Activated CD4-positive, alpha-beta T cell treated with anti-CD3 and anti-CD28 coated beads, Interleukin-2, Interleukin-4, amounts not matched to agents 100 ng/mL and 50 ng/mL, durations not matched to agents 16 hours and 8 hours (primary cell): ENCODE measurements around the gene ABCD1.
A peak's percentile ranks its signal among the peaks of the same experiment; 100 is the strongest.
"Not testable (repeated sequence)": the region's sequence is repeated elsewhere in the genome, so short reads cannot be mapped to it uniquely, and the experiment has no call there.

ENCODE experiments used
- DNase-seq: peaks from one replicate; pipeline ENCODE4 v3.0.0-alpha.2; 2020; ENCODE audit warnings: low spot score

ABCD1 gene

DNA sequence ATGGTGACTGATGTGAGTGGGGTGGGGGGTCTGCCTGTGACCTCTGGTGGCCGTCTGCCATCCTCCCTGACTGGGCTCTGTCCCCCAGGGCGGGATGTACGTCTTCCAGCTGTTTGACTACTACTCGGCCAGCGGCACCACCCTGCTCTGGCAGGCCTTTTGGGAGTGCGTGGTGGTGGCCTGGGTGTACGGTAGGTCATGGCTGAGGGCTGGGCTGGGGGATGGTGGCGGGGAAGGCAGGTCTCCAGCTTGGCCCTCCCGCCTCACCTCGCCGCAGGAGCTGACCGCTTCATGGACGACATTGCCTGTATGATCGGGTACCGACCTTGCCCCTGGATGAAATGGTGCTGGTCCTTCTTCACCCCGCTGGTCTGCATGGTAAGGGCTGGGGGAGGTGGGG, 30.4 kb upstream of the ABCD1 start:
- not testable (repeated sequence) for DNase-seq

DNA sequence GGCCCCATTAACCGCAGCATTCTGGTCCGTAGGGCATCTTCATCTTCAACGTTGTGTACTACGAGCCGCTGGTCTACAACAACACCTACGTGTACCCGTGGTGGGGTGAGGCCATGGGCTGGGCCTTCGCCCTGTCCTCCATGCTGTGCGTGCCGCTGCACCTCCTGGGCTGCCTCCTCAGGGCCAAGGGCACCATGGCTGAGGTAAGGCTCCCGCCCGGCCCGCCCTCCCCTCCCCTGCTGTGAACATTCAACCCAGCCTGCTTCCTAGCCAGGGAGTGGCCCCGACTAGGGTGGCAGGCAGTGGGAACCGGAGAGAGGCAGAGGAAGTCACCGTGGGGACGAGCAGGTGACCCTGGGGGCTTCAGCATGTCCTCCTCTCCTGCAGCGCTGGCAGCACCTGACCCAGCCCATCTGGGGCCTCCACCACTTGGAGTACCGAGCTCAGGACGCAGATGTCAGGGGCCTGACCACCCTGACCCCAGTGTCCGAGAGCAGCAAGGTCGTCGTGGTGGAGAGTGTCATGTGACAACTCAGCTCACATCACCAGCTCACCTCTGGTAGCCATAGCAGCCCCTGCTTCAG, 29.9 kb upstream of the ABCD1 start:
- no peak for DNase-seq

GRCh38 chrX:153696100-153696499, 28.6 kb upstream of the ABCD1 start:
- no peak for DNase-seq

DNA sequence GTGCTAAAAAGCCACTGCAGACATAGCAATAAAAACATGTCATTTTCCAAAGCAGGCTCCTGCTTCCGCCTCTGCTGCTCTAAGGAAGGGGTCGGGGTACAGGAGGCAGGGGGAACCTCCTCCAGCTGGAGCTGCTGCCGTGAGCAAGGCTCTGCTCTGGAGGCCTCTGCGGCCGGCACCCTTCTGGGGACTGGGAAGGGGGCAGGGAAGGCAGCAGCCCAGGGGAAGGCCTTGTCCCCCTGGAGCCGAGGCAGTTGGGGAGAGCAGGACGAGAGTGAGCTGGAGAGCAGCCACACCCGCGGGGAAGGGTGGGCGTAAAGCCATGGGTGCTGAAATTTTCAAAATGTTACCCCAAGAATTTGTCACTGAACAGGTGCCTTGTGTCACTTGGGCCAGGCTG, 28.1 kb upstream of the ABCD1 start:
- not testable (repeated sequence) for DNase-seq

- DNase-seq, result not testable (repeated sequence)
Observed at GRCh38 chrX:153696986-153697722, 27.5 kb upstream of the ABCD1 start.

- DNase-seq, result no peak
Observed at GRCh38 chrX:153697924-153698865, 26.5 kb upstream of the ABCD1 start.

DNA sequence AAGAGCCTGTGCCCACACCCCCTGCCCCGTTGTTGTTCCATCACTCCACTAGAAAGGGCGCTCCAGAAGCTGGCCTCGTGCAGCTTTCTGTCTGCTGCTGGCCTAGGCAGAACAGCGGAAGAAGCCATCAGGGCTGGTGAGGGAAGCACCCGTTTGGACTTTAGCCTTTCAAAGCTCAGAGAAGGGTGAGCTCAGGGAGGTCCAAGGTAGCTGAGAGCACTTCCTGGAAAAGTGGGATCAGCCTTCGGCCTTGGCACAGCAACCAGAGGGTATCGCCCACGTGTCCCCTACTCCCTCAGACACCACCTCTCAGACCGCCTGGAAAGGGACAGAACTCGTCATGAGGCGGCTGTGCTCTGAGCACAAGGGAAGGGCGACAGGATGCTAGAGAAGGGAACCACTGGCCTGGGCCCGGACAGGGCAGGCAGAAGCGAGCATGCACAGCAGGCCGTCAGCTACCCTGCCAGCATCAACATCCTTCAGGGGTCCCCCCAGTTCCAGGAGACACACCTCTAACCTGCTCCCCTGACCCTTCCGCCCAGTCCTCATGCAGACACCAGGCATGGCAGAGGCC, 25.4 kb upstream of the ABCD1 start:
- DNase-seq, result not testable (repeated sequence)

GRCh38 chrX:153699784-153700371, 24.8 kb upstream of the ABCD1 start:
- DNase-seq, result not testable (repeated sequence)

GRCh38 chrX:153700376-153700945, 24.2 kb upstream of the ABCD1 start:
- no peak for DNase-seq

GRCh38 chrX:153700967-153701366, 23.7 kb upstream of the ABCD1 start:
- no peak for DNase-seq

GRCh38 chrX:153701706-153702105, 22.9 kb upstream of the ABCD1 start:
- DNase-seq, result no peak

- no peak for DNase-seq
Observed at GRCh38 chrX:153702336-153703035, 22.2 kb upstream of the ABCD1 start.

GRCh38 chrX:153703036-153703370, 21.7 kb upstream of the ABCD1 start:
- no peak for DNase-seq

- no peak for DNase-seq
Observed at GRCh38 chrX:153704021-153704526, 20.6 kb upstream of the ABCD1 start.

DNA sequence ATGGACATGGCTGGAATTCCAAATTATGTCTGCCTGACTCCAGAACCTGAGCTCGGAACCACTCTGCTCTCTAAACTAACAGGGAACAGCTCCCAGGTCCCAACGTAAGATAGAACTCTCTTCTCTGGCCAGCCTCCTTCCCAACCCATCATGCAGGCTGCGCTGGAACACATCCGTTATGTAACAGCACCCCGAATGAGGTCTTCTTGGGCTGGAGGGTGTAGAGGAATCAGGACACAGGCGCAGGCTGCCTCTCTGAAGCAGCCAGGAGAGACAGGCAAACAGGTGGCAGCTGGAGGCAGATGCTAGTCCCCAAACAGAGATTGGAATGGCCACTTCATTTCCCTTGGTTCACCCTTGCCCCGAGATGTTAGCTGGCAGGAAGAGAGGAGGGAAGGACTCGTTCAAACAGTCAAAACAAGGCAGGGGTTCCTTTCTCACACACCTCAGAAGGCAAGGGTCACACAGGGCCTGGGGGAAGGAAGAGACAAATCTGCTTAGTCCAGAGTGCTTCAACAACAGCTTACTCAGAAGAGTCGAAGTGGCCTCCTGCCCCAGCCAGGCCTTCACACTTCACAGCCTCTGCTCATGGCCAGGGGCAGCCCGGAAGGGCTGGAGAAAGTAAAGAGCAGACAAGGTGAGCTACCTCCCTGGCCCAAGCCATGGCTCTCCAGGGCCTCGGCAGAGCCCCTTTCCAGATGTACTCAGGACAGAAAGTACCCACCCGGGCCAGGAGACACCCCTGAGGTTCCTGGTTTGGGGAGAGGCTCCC, 19.8 kb upstream of the ABCD1 start:
- not testable (repeated sequence) for DNase-seq

- not testable (repeated sequence) for DNase-seq
Observed at GRCh38 chrX:153705403-153706060, 19.1 kb upstream of the ABCD1 start.

DNA sequence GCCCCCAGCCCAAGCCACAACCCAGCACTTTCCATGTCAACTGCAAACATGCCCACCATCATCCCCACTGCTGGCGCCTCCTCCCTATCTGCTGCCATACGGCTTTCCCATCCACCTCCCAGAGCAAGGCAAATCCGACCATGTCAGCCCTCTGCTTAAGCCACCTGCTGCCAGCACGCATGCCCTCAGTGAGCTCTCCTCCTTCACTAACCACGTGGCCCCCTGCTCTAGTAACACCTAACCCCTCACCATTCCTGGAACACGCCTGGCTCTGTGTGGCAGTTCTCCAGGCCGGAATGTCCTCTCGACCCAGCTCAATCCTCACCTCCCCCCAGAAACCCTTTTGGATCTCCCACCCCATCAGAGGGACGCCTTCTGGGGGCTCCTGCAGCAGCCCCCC, 17.9 kb upstream of the ABCD1 start:
- no peak for DNase-seq

DNA sequence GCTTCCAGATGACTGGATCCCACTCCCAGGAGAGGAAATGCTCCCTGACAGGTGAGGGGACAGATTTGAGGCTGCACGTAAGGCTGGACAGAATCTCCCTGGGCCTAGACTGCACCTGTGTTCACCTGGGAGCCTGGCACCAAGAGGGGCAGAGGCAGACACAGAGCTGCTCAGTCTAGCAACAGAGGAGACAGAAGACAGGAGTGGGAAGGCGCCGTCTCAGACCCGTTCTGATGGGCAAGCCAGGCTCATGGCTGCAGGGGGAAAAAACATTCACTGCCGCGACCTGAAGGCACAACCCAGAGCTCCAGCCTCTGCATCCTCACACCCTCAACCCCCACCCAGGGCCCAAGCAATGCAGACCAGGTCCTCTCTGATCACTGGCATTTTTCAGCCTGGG, 17.2 kb upstream of the ABCD1 start:
- no peak for DNase-seq

DNA sequence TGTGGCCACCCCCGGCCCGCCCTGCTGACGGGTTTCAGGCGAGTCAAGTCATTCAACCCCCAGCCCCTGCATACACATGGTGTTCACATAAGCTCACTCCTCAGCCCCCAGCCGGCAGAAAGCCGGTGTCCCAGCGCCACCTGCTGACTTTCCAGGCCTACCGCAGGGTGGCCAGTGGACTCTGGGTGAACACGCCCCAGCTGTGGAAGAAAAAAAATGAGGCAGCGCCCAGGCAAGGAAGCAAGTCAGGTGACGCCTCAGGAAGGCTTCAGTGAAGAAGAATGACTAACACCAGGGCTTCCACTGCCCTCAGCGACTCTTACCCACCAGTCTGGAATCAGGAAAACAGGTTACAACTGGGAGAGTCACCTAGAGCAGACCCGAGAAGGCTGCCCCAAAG, 16.2 kb upstream of the ABCD1 start:
- DNase-seq, result peak; percentile 59
